ENCODE measurements around the gene FABP1. TPM values are rescaled to one million over a fixed set of nuclear protein-coding genes. Genes with fewer than 3 reads are reported as not detected.

The FABP1 gene
- total and polyA plus RNA-seq, 2 of the 8 experiments (the other 6 are each of a cell fraction or from before 2014, with no cell fraction given), result 0.09 TPM; not detected in 1

- TF ChIP-seq CHD2 (IDR thresholded peaks at IDR 0.05; ENCODE audit: low read length) (no peak), SAP30 (IDR thresholded peaks at IDR 0.05; ENCODE audit: insufficient read depth, insufficient replicate concordance, low read length) (no peak), SP2 (IDR thresholded peaks at IDR 0.05; ENCODE audit: low read length) (no peak), SIX5 (IDR thresholded peaks at IDR 0.05; ENCODE audit: low read depth, low read length) (no peak), SUZ12 (IDR thresholded peaks at IDR 0.05; ENCODE audit: low read length) (no peak)
- TF ChIP-seq, protein P1, sequence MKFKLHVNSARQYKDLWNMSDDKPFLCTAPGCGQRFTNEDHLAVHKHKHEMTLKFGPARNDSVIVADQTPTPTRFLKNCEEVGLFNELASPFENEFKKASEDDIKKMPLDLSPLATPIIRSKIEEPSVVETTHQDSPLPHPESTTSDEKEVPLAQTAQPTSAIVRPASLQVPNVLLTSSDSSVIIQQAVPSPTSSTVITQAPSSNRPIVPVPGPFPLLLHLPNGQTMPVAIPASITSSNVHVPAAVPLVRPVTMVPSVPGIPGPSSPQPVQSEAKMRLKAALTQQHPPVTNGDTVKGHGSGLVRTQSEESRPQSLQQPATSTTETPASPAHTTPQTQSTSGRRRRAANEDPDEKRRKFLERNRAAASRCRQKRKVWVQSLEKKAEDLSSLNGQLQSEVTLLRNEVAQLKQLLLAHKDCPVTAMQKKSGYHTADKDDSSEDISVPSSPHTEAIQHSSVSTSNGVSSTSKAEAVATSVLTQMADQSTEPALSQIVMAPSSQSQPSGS (IDR thresholded peaks at IDR 0.05; ENCODE audit: low read length), result no peak
Measured at GRCh38 chr2:88129313-88129959, 1.6 kb upstream of the FABP1 start (continued).

Measured in H1 (cell line).